Measurements from ENCODE around the gene SNX13.

The SNX13 gene

GRCh38 chr7:17849504-17849903 lies 90.8 kb downstream of the SNX13 start:
- Histone ChIP-seq H3K27me3 (no peaks in the 10 kb centered on the region), H3K36me3 (peaks cover 20% of the 10 kb centered on the region), H3K27ac (peak overlapping the region; percentile 47), H3K9me3 (no peaks in the 10 kb centered on the region), H3K4me3 (ENCODE audit: low read depth in 1 of 2, low read length in 1 of 2) (no peak overlapping the region), H3K4me1 (ENCODE audit: control insufficient read depth in 1 of 2, insufficient read depth in 1 of 2, low read depth in 1 of 2, low read length in 1 of 2) (peaks cover 11 to 18% of the 10 kb centered on the region in 2 experiments)
- TF ChIP-seq CTCF (IDR thresholded peaks at IDR 0.05): no peak

- Histone ChIP-seq H3K4me1 (ENCODE audit: control insufficient read depth in 1 of 2, insufficient read depth in 1 of 2, low read depth in 1 of 2, low read length in 1 of 2) (peaks cover 11 to 18% of the 10 kb centered on the region in 2 experiments), H3K4me3 (ENCODE audit: low read depth in 1 of 2, low read length in 1 of 2) (no peak overlapping the region), H3K9me3 (no peaks in the 10 kb centered on the region), H3K36me3 (peaks cover 20% of the 10 kb centered on the region), H3K27ac (peak overlapping the region; percentile 47), H3K27me3 (no peaks in the 10 kb centered on the region)
- no peak for TF ChIP-seq CTCF (IDR thresholded peaks at IDR 0.05)
These were observed 91.8 kb downstream of the SNX13 start for GRCh38 chr7:17848516-17848915.

GRCh38 chr7:17846935-17847334 lies 93.4 kb downstream of the SNX13 start:
- Histone ChIP-seq H3K36me3 (peaks cover 20% of the 10 kb centered on the region), H3K27me3 (no peaks in the 10 kb centered on the region), H3K4me3 (ENCODE audit: low read depth in 1 of 2, low read length in 1 of 2) (no peak overlapping the region), H3K27ac (no peak overlapping the region), H3K4me1 (ENCODE audit: control insufficient read depth in 1 of 2, insufficient read depth in 1 of 2, low read depth in 1 of 2, low read length in 1 of 2) (peaks cover 0 to 9% of the 10 kb centered on the region in 2 experiments), H3K9me3 (no peaks in the 10 kb centered on the region)
- TF ChIP-seq CTCF (IDR thresholded peaks at IDR 0.05): no peak

GRCh38 chr7:17845197-17845547 lies 95.1 kb downstream of the SNX13 start:
- no peak overlapping the region for H3K4me3 ChIP-seq (ENCODE audit: low read depth in 1 of 2, low read length in 1 of 2)
- TF ChIP-seq CTCF (IDR thresholded peaks at IDR 0.05): no peak

GRCh38 chr7:17844514-17845196 lies 95.6 kb downstream of the SNX13 start:
- Histone ChIP-seq H3K4me3 (ENCODE audit: low read depth in 1 of 2, low read length in 1 of 2) (no peak overlapping the region), H3K4me1 (ENCODE audit: control insufficient read depth in 1 of 2, insufficient read depth in 1 of 2, low read depth in 1 of 2, low read length in 1 of 2) (peaks cover 0 to 9% of the 10 kb centered on the region in 2 experiments), H3K27me3 (no peaks in the 10 kb centered on the region), H3K36me3 (peaks cover 18% of the 10 kb centered on the region), H3K27ac (peak overlapping the region; percentile 2), H3K9me3 (no peaks in the 10 kb centered on the region)
- TF ChIP-seq CTCF (IDR thresholded peaks at IDR 0.05): no peak

More at GRCh38 chr7:17845197-17845547, 95.1 kb downstream of the SNX13 start:
- H3K4me1 ChIP-seq (ENCODE audit: control insufficient read depth in 1 of 2, insufficient read depth in 1 of 2, low read depth in 1 of 2, low read length in 1 of 2): peaks cover 0 to 9% of the 10 kb centered on the region in 2 experiments
- H3K9me3 ChIP-seq: no peaks in the 10 kb centered on the region
- peaks cover 20% of the 10 kb centered on the region for H3K36me3 ChIP-seq
- H3K27me3 ChIP-seq: no peaks in the 10 kb centered on the region
- H3K27ac ChIP-seq: peak overlapping the region; percentile 2

Measured in neutrophil (primary cell).